Raji (cell line): Measurements from ENCODE around the gene KDM4C.

Source experiments
- POLR2A ChIP-seq: IDR thresholded peaks from 2 replicates; pipeline ENCODE4 v1.6.1; 2011; ENCODE audit warnings: low read depth, low read length, control low read depth; ENCODE audit not compliant: insufficient read depth

The KDM4C gene

GRCh38 chr9:7037176-7037575 lies 279.4 kb downstream of the KDM4C start:
- no peak for TF ChIP-seq POLR2A

- no peak for TF ChIP-seq POLR2A
These were observed 284.4 kb downstream of the KDM4C start for GRCh38 chr9:7042124-7042523.

GRCh38 chr9:7045361-7045760 lies 287.6 kb downstream of the KDM4C start:
- no peak for TF ChIP-seq POLR2A

- no peak for TF ChIP-seq POLR2A
These were observed 293.9 kb downstream of the KDM4C start for GRCh38 chr9:7051711-7052110.

GRCh38 chr9:7053903-7054302 lies 296.1 kb downstream of the KDM4C start:
- TF ChIP-seq POLR2A, result no peak

GRCh38 chr9:7055171-7055903 lies 297.6 kb downstream of the KDM4C start:
- TF ChIP-seq POLR2A, result no peak

GRCh38 chr9:7056254-7056653 lies 298.5 kb downstream of the KDM4C start:
- no peak for TF ChIP-seq POLR2A

- TF ChIP-seq POLR2A, result no peak
These were observed 300.7 kb downstream of the KDM4C start for GRCh38 chr9:7058473-7058872.

- TF ChIP-seq POLR2A, result no peak
These were observed 309.4 kb downstream of the KDM4C start for GRCh38 chr9:7067169-7067568.

GRCh38 chr9:7071916-7072315 lies 314.1 kb downstream of the KDM4C start:
- TF ChIP-seq POLR2A, result no peak

- no peak for TF ChIP-seq POLR2A
These were observed 315.9 kb downstream of the KDM4C start for GRCh38 chr9:7073706-7074105.

- no peak for TF ChIP-seq POLR2A
These were observed 317.4 kb downstream of the KDM4C start for GRCh38 chr9:7075154-7075553.

- TF ChIP-seq POLR2A, result no peak
These were observed 321.3 kb downstream of the KDM4C start for GRCh38 chr9:7079051-7079450.

- no peak for TF ChIP-seq POLR2A
These were observed 323.4 kb downstream of the KDM4C start for GRCh38 chr9:7081065-7081600.

- TF ChIP-seq POLR2A, result no peak
These were observed 325.4 kb downstream of the KDM4C start for GRCh38 chr9:7083192-7083591.

- TF ChIP-seq POLR2A, result no peak
These were observed 327.6 kb downstream of the KDM4C start for GRCh38 chr9:7085357-7085756.

GRCh38 chr9:7086389-7086788 lies 328.6 kb downstream of the KDM4C start:
- no peak for TF ChIP-seq POLR2A
